Keratinocyte (primary cell): ENCODE data around the gene E2F7. TPM values are rescaled to one million over a fixed set of nuclear protein-coding genes. Genes with fewer than 3 reads are reported as not detected.

Experiments
- DNase-seq: peaks from one replicate; pipeline ENCODE4 v3.0.0-alpha.2; 2011; ENCODE audit warnings: low read depth, missing footprints, low spot score
- FAIRE-seq: peaks from 2 replicates; lab custom pipeline; 2011; peaks lifted over from hg19 to GRCh38; lab: Jason Lieb, UNC
- H2AFZ ChIP-seq: 2 replicates; pipeline ENCODE4 v1.6.0; 2012; ENCODE audit warnings: low read length, control low read depth, inconsistent platforms; ENCODE audit not compliant: control insufficient read depth
- H3K27ac ChIP-seq: 2 replicates; pipeline ENCODE4 v1.5.1; 2011; ENCODE audit warnings: low read length; ENCODE audit not compliant: control insufficient read depth, insufficient read depth
- H3K27me3 ChIP-seq: 3 replicates; pipeline ENCODE4 v1.6.0; 2011; ENCODE audit warnings: low read length; ENCODE audit not compliant: control insufficient read depth, insufficient read depth; ENCODE audit errors: extremely low read depth
- H3K36me3 ChIP-seq, 2 experiments: 2 replicates in 1 of 2; 3 replicates in 1 of 2; pipeline ENCODE4 v1.5.1; 2011; ENCODE audit warnings: low read length in 2 of 2, mild to moderate bottlenecking in 1 of 2; ENCODE audit not compliant: control insufficient read depth in 2 of 2, insufficient read depth in 2 of 2; ENCODE audit errors: extremely low read depth in 1 of 2
- H3K4me1 ChIP-seq: 3 replicates; pipeline ENCODE4 v1.5.1; 2011; ENCODE audit warnings: low read length; ENCODE audit not compliant: control insufficient read depth, insufficient read depth; ENCODE audit errors: extremely low read depth
- H3K4me2 ChIP-seq: 3 replicates; pipeline ENCODE4 v1.6.0; 2011; ENCODE audit warnings: low read depth, low read length; ENCODE audit not compliant: control insufficient read depth, insufficient read depth; ENCODE audit errors: extremely low read depth
- H3K4me3 ChIP-seq, 3 experiments: fragments of 200-600 bp in 1 of 3; sonication (generic) in 1 of 3; 2 replicates in 2 of 3; 3 replicates in 1 of 3; pipeline ENCODE4 v1.5.1; 2011 to 2016; ENCODE audit warnings: low read length in 3 of 3, mild to moderate bottlenecking in 3 of 3, control low read depth in 2 of 3, inconsistent platforms in 1 of 3, low read depth in 1 of 3, mixed read lengths in 1 of 3, mixed run types in 1 of 3, moderate library complexity in 1 of 3; ENCODE audit not compliant: control insufficient read depth in 2 of 3, insufficient read depth in 2 of 3; ENCODE audit errors: extremely low read depth in 1 of 3
- H3K79me2 ChIP-seq: 2 replicates; pipeline ENCODE4 v1.6.0; 2012; ENCODE audit warnings: low read length; ENCODE audit not compliant: control insufficient read depth, insufficient read depth
- H3K9ac ChIP-seq: 3 replicates; pipeline ENCODE4 v1.6.0; 2011; ENCODE audit warnings: low read length; ENCODE audit not compliant: control insufficient read depth, insufficient read depth; ENCODE audit errors: extremely low read depth
- H3K9me1 ChIP-seq: 3 replicates; pipeline ENCODE4 v1.6.0; 2011; ENCODE audit warnings: low read length; ENCODE audit not compliant: control insufficient read depth, insufficient read depth; ENCODE audit errors: extremely low read depth
- H3K9me3 ChIP-seq: 2 replicates; pipeline ENCODE4 v1.5.1; 2012; ENCODE audit warnings: low read depth, low read length; ENCODE audit not compliant: control insufficient read depth
- H4K20me1 ChIP-seq: 3 replicates; pipeline ENCODE4 v1.6.0; 2011; ENCODE audit warnings: low read length; ENCODE audit not compliant: control insufficient read depth, insufficient read depth; ENCODE audit errors: extremely low read depth
- EZH2 ChIP-seq: IDR thresholded peaks from one replicate; pipeline ENCODE4 v1.6.1; 2012; ENCODE audit warnings: inconsistent platforms, mild to moderate bottlenecking, low read length, moderate library complexity
- dilution Hi-C: fragments of 300-500 bp; cut with MboI; formaldehyde crosslinking; loops from one replicate; pipeline ENCODE4 v1.7.0; 2020; ENCODE audit warnings: low sequenced_read_pairs; ENCODE audit not compliant: extremely low pct_ligation_motif_present
- polyA plus RNA-seq, 5 experiments: library from polyadenylated mRNA; depleted of rRNA in 3 of 5; stranded (reverse) in 3 of 5; stranded (forward) in 1 of 5; unstranded in 1 of 5; fragments of >200 nt; gene quantifications; 1 replicate in 1 of 5; 2 replicates in 3 of 5; 3 replicates in 1 of 5; pipeline versions ENCODE4 v1.2.1 to v1.2.3, GENCODE V29; 2011 to 2012; ENCODE audit warnings: missing spikeins in 2 of 5, low read depth in 1 of 5, low replicate concordance in 1 of 5
- TF ChIP-seq, protein P1 (sequence below), 3 experiments: IDR thresholded peaks in 1 of 3; conservative IDR thresholded peaks in 1 of 3; optimal IDR thresholded peaks in 1 of 3; 2 replicates in 2 of 3; 3 replicates in 1 of 3; pipeline versions ENCODE3 to v1.5.1; 2011; ENCODE audit warnings: low read length in 3 of 3, mild to moderate bottlenecking in 3 of 3, moderate library complexity in 2 of 3, control low read depth in 1 of 3, inconsistent platforms in 1 of 3; ENCODE audit not compliant: insufficient read depth in 2 of 3; ENCODE audit errors: extremely low read depth in 1 of 3

Gene E2F7
- polyA plus RNA-seq, 1 donor (not counting 4 experiments of a cell fraction or from before 2014, with no cell fraction given) = 9.9 TPM

DNA sequence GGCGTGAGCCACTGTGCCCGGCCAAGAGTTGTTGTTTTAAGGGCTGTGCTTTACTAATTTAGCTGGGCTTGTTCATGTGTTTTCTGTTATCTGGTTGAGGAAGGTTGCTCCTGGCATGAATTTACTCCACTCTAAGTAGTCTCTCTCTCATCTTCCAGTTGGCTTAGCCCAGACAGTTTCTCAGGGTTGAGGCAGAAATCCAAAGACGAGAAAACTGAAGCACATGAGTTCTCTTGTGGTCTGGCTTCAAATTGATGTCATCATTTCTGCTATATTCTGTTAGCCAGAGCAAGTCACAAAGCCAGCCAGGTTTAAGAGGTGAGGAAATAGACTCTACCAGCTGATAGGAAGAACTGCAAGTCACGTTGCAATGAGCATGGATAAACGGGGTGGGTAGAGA, 57.9 kb downstream of the E2F7 start:
- Histone ChIP-seq H3K9me3 (no peaks in the 10 kb centered on the region), H3K9me1 (no peaks in the 10 kb centered on the region), H3K27me3 (no peaks in the 10 kb centered on the region), H2AFZ (no peak overlapping the region), H3K4me2 (no peak overlapping the region), H3K27ac (no peak overlapping the region), H3K4me1 (no peaks in the 10 kb centered on the region), H3K4me3 (no peak overlapping the region), H3K79me2 (no peaks in the 10 kb centered on the region), H4K20me1 (no peaks in the 10 kb centered on the region), H3K9ac (no peak overlapping the region), H3K36me3 (no peaks in the 10 kb centered on the region)
- FAIRE-seq (no peak), DNase-seq (no peak)
- no peak for TF ChIP-seq EZH2
- TF ChIP-seq, protein P1, sequence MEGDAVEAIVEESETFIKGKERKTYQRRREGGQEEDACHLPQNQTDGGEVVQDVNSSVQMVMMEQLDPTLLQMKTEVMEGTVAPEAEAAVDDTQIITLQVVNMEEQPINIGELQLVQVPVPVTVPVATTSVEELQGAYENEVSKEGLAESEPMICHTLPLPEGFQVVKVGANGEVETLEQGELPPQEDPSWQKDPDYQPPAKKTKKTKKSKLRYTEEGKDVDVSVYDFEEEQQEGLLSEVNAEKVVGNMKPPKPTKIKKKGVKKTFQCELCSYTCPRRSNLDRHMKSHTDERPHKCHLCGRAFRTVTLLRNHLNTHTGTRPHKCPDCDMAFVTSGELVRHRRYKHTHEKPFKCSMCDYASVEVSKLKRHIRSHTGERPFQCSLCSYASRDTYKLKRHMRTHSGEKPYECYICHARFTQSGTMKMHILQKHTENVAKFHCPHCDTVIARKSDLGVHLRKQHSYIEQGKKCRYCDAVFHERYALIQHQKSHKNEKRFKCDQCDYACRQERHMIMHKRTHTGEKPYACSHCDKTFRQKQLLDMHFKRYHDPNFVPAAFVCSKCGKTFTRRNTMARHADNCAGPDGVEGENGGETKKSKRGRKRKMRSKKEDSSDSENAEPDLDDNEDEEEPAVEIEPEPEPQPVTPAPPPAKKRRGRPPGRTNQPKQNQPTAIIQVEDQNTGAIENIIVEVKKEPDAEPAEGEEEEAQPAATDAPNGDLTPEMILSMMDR (optimal IDR thresholded peaks at IDR 0.05 in 1 of 3, IDR thresholded peaks at IDR 0.05 in 1 of 3, conservative IDR thresholded peaks at IDR 0.05 in 1 of 3; ENCODE audit: extremely low read depth in 1 of 3, insufficient read depth in 2 of 3, low read length in 3 of 3) = no peak
- dilution Hi-C loops = no loop called here

DNA sequence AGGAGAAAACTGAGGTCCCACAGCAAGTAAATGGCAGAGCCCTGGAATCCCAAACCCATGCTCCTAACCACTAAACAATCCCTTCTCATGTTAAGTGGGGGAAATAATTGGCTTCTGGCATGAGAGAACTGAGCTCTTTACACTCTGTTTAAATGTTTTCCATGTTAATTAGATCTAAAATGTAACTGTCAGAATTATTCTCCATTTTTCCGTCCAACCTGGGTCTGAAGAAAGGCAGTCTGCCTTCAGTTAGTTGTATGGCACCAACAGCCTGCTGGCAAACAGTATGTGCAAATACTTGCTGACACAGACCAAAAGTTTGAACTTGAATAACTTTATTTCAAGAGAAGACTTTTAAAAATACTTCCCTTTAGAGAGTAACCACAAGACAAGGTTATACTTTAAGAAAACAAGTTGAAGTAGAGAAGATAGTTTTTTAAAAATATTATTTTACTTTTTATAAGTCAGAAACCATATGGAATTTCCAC, 59.7 kb downstream of the E2F7 start:
- DNase-seq = no peak
- dilution Hi-C loops = no loop called here
- Histone ChIP-seq H3K4me1 (no peaks in the 10 kb centered on the region), H3K9me1 (no peaks in the 10 kb centered on the region), H4K20me1 (no peaks in the 10 kb centered on the region), H3K27me3 (no peaks in the 10 kb centered on the region), H3K79me2 (no peaks in the 10 kb centered on the region), H3K4me3 (no peak overlapping the region), H3K27ac (no peak overlapping the region), H3K9ac (no peak overlapping the region), H3K9me3 (no peaks in the 10 kb centered on the region), H3K36me3 (no peaks in the 10 kb centered on the region), H3K4me2 (no peak overlapping the region), H2AFZ (no peak overlapping the region)
- TF ChIP-seq, protein P1 (optimal IDR thresholded peaks at IDR 0.05 in 1 of 3, IDR thresholded peaks at IDR 0.05 in 1 of 3, conservative IDR thresholded peaks at IDR 0.05 in 1 of 3; ENCODE audit: extremely low read depth in 1 of 3, insufficient read depth in 2 of 3, low read length in 3 of 3) = no peak
- TF ChIP-seq EZH2 = no peak
- FAIRE-seq = no peak
